GM18502 (cell line): ENCODE data around the gene NOS1AP.

Experiments
- ATAC-seq: cut with Tn5 transposase; IDR thresholded peaks from one replicate; pipeline ENCODE4 v1.9.1; 2021; ENCODE audit warnings: mild to moderate bottlenecking; ENCODE audit not compliant: unreplicated experiment, poor library complexity

The NOS1AP gene

GRCh38 chr1:162372159-162373071 lies 302.9 kb downstream of the NOS1AP start:
- ATAC-seq, result no peak

- ATAC-seq, result no peak
Observed at GRCh38 chr1:162373072-162373427, 303.6 kb downstream of the NOS1AP start.

GRCh38 chr1:162373541-162374260 lies 304.2 kb downstream of the NOS1AP start:
- ATAC-seq, result no peak

GRCh38 chr1:162374406-162374805 lies 304.9 kb downstream of the NOS1AP start:
- no peak for ATAC-seq

- ATAC-seq, result no peak
Observed at GRCh38 chr1:162375463-162375862, 306.0 kb downstream of the NOS1AP start.

GRCh38 chr1:162376691-162377090 lies 307.2 kb downstream of the NOS1AP start, which contains the start of gene SPATA46:
SPATA46 (minus strand) TSS chr1:162376854; CDS start chr1:162376790, 64 bp downstream.
- no peak for ATAC-seq

- no peak for ATAC-seq
Observed at GRCh38 chr1:162380061-162380846, 310.8 kb downstream of the NOS1AP start.

GRCh38 chr1:162381383-162381782 lies 311.9 kb downstream of the NOS1AP start, which contains the start of gene C1orf226:
C1orf226 (plus strand) TSS chr1:162381728; CDS start chr1:162381902, 174 bp downstream.
- no peak for ATAC-seq

GRCh38 chr1:162381941-162382750 lies 312.7 kb downstream of the NOS1AP start:
- no peak for ATAC-seq

GRCh38 chr1:162383091-162383490 lies 313.6 kb downstream of the NOS1AP start:
- no peak for ATAC-seq

- no peak for ATAC-seq
Observed at GRCh38 chr1:162383516-162383915, 314.0 kb downstream of the NOS1AP start.

GRCh38 chr1:162384116-162384515 lies 314.6 kb downstream of the NOS1AP start:
- ATAC-seq, result no peak

GRCh38 chr1:162384601-162385279 lies 315.2 kb downstream of the NOS1AP start:
- ATAC-seq, result no peak

GRCh38 chr1:162385280-162385623 lies 315.8 kb downstream of the NOS1AP start:
- ATAC-seq, result no peak

- no peak for ATAC-seq
Observed at GRCh38 chr1:162385702-162386101, 316.2 kb downstream of the NOS1AP start.

GRCh38 chr1:162386292-162387225 lies 317.1 kb downstream of the NOS1AP start:
- no peak for ATAC-seq

- no peak for ATAC-seq
Observed at GRCh38 chr1:162387226-162388082, 318.0 kb downstream of the NOS1AP start.
